Suprapubic skin (tissue), 4 donors: ENCODE data around the gene UBE4A. TPM values are rescaled to one million over a fixed set of nuclear protein-coding genes. Genes with fewer than 3 reads are reported as not detected.

Experiments
- DNase-seq, 2 donors: peaks; one replicate each; pipeline ENCODE4 v3.0.0-alpha.2; 2019; ENCODE audit warnings: low spot score in 2 of 2
- H3K27ac ChIP-seq: fragments of 200-600 bp; sonication (generic); one replicate; pipeline ENCODE4 v1.5.1; 2019
- H3K27me3 ChIP-seq: fragments of 200-600 bp; sonication (generic); one replicate; pipeline ENCODE4 v1.5.1; 2019
- H3K36me3 ChIP-seq: fragments of 200-600 bp; sonication (generic); one replicate; pipeline ENCODE4 v1.5.1; 2019
- H3K4me1 ChIP-seq: fragments of 200-600 bp; sonication (generic); one replicate; pipeline ENCODE4 v1.5.1; 2019
- H3K4me3 ChIP-seq: fragments of 200-600 bp; sonication (generic); one replicate; pipeline ENCODE4 v1.5.1; 2019; ENCODE audit warnings: mild to moderate bottlenecking
- H3K9me3 ChIP-seq: fragments of 200-600 bp; sonication (generic); one replicate; pipeline ENCODE4 v1.5.1; 2019
- EP300 ChIP-seq: sonication (generic); formaldehyde crosslinking; IDR thresholded peaks from one replicate; pipeline ENCODE4 v1.6.1; 2017; ENCODE audit warnings: antibody characterized with exemption
- POLR2A ChIP-seq, 2 donors: fragments of 450-650 bp; IDR thresholded peaks; one replicate each; pipeline ENCODE4 v1.6.1; 2017; ENCODE audit warnings: antibody characterized with exemption in 2 of 2, mild to moderate bottlenecking in 2 of 2, moderate library complexity in 2 of 2
- POLR2AphosphoS5 ChIP-seq, 3 donors: sonication (generic); formaldehyde crosslinking; IDR thresholded peaks; one replicate each; pipeline ENCODE4 v1.6.1; 2017; ENCODE audit warnings: antibody characterized with exemption in 3 of 3
- WGBS: methylation state at CpG from one replicate; pipeline ENCODE4 v1.1.5; 2018; 5-methylcytosine and 5-hydroxymethylcytosine counted together
- total RNA-seq, 4 donors: library from RNA; depleted of rRNA; stranded (reverse); fragments of >200 nt; gene quantifications; one replicate each; pipeline ENCODE4 v1.1.0, GENCODE V29; 2016
- TF ChIP-seq, protein P1 (sequence below), 2 donors: fragments of 200-600 bp in 1 of 2; fragments of 450-650 bp in 1 of 2; sonication (generic) in 1 of 2; IDR thresholded peaks; one replicate each; pipeline ENCODE4 v1.5.1; 2016 to 2019; ENCODE audit warnings: antibody characterized with exemption in 2 of 2, mild to moderate bottlenecking in 1 of 2, moderate library complexity in 1 of 2

The UBE4A gene, protein sequence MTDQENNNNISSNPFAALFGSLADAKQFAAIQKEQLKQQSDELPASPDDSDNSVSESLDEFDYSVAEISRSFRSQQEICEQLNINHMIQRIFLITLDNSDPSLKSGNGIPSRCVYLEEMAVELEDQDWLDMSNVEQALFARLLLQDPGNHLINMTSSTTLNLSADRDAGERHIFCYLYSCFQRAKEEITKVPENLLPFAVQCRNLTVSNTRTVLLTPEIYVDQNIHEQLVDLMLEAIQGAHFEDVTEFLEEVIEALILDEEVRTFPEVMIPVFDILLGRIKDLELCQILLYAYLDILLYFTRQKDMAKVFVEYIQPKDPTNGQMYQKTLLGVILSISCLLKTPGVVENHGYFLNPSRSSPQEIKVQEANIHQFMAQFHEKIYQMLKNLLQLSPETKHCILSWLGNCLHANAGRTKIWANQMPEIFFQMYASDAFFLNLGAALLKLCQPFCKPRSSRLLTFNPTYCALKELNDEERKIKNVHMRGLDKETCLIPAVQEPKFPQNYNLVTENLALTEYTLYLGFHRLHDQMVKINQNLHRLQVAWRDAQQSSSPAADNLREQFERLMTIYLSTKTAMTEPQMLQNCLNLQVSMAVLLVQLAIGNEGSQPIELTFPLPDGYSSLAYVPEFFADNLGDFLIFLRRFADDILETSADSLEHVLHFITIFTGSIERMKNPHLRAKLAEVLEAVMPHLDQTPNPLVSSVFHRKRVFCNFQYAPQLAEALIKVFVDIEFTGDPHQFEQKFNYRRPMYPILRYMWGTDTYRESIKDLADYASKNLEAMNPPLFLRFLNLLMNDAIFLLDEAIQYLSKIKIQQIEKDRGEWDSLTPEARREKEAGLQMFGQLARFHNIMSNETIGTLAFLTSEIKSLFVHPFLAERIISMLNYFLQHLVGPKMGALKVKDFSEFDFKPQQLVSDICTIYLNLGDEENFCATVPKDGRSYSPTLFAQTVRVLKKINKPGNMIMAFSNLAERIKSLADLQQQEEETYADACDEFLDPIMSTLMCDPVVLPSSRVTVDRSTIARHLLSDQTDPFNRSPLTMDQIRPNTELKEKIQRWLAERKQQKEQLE
- 10 to 100 TPM; 37.0 to 81.8 (median 50.4) TPM for total RNA-seq

DNA sequence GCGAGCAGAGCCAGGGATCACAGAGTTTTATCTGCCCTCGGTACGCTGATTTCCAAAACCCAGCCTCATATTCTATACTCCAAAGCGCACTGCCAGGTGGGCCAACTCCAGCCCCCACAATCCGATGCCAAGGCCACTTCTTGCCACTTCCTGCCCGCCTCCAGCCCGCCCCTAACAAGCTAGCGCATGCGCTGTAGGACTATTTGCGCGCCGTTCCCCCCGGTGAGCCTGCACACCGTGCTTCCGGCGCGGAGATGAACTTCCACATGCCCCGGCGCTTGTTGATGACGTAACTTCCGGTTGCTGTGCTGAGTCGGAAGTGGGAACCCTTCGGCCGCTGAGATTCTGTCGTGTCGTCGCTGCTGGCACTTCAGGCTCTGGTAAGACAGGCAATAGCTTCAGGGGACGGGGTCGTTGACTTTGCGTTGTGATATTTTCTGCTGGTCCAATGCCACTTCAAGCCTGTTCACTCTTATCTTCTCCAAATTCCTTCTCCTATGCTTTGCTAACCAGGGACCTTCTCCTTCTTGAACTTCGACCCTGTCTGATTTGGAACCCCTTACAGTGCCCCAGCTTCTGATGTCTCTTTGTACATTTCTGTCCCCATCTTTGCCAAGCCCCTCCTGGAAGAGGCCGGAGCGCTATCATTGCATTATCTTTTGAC is at the start of gene UBE4A:
Gene UBE4A, plus strand, starts transcription at position 306 of the 664 bp plus-strand sequence. CDS start 5,481 bp downstream, outside the sequence.
- TF ChIP-seq, protein P1, sequence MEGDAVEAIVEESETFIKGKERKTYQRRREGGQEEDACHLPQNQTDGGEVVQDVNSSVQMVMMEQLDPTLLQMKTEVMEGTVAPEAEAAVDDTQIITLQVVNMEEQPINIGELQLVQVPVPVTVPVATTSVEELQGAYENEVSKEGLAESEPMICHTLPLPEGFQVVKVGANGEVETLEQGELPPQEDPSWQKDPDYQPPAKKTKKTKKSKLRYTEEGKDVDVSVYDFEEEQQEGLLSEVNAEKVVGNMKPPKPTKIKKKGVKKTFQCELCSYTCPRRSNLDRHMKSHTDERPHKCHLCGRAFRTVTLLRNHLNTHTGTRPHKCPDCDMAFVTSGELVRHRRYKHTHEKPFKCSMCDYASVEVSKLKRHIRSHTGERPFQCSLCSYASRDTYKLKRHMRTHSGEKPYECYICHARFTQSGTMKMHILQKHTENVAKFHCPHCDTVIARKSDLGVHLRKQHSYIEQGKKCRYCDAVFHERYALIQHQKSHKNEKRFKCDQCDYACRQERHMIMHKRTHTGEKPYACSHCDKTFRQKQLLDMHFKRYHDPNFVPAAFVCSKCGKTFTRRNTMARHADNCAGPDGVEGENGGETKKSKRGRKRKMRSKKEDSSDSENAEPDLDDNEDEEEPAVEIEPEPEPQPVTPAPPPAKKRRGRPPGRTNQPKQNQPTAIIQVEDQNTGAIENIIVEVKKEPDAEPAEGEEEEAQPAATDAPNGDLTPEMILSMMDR (IDR thresholded peaks at IDR 0.05), result no peak
- TF ChIP-seq POLR2A (IDR thresholded peaks at IDR 0.05) (peak in 1 of 2 donors; percentile 77), POLR2AphosphoS5 (IDR thresholded peaks at IDR 0.05) (peak; percentile 14 to 93 (median 92)), EP300 (no peak)

DNA sequence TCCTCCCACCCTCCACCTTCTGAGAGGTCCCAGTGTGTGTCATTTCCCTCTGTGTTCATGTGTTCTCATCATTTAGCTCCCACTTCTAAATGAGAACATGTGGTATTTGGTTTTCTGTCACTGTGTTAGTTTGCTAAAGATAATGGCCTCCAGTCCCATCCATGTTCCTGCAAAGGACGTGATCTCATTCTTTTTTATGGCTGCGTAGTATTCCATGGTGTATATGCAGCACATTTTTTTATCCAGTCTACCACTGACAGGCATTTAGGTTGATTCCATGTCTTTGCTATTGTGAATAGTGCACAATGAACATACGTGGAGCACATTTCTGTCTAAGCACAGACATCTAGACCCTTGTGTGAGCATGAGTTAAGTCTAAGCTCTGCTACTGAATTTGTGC is 49.1 kb upstream of the UBE4A start:
- 94% methylated on average over 3 of the region's 3 CpGs for WGBS
- H3K27me3 ChIP-seq, result peaks cover 15% of the 10 kb centered on the region
- no peak for DNase-seq
- H3K9me3 ChIP-seq, result no peaks in the 10 kb centered on the region
- H3K4me3 ChIP-seq, result no peak overlapping the region
- H3K4me1 ChIP-seq, result peaks cover 1% of the 10 kb centered on the region
- TF ChIP-seq POLR2AphosphoS5 (IDR thresholded peaks at IDR 0.05) (no peak), EP300 (no peak), POLR2A (IDR thresholded peaks at IDR 0.05) (no peak)
- TF ChIP-seq, protein P1 (IDR thresholded peaks at IDR 0.05), result no peak
- H3K27ac ChIP-seq, result no peak overlapping the region
- no peaks in the 10 kb centered on the region for H3K36me3 ChIP-seq

More for the DNA sequence above, at the start of gene UBE4A:
- peak; percentile 97 to 98 for DNase-seq
- Histone ChIP-seq H3K27me3 (no peaks in the 10 kb centered on the region), H3K36me3 (no peaks in the 10 kb centered on the region), H3K9me3 (no peaks in the 10 kb centered on the region), H3K4me3 (peak within 1 kb of the TSS; percentile 89), H3K27ac (peak within 1 kb of the TSS; percentile 63), H3K4me1 (peaks cover 22% of the 10 kb centered on the region)
- 4% methylated on average over 32 of the region's 33 CpGs for WGBS

DNA sequence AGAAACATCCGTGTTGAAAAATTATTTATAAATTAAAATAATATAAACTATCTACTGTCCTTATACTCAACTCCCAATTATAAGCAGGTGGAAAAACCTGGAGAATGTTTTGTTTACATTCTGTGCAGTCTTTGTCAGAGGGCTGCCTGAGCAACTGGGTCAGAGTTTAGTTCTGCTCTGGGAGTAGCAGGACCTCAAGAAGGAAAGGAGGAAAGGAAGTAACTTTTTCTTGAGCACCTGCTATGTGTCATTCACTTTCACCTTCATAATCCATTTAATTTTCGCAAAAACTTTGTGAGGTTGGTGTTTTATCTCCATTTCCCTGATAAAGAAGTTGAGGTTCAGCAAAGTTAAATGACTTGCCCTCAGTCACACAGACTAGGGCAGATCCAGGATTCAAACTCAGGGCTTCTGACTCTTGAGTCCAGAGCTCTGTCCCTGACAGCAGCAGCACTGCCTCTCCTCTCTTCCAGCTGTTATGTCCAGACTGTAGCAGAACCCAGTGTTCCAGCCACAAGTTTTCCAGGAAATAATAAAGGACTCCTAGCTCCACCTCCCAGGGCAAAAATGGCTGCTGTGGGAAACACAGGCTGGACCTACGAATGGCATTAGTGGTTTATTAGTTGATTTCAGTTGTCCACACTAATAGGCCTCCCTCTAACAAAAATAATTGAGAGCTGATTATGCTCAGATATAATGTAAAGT is 48.5 kb upstream of the UBE4A start:
- Histone ChIP-seq H3K36me3 (no peaks in the 10 kb centered on the region), H3K27me3 (peaks cover 15% of the 10 kb centered on the region), H3K9me3 (no peaks in the 10 kb centered on the region), H3K4me1 (peaks cover 8% of the 10 kb centered on the region), H3K27ac (no peak overlapping the region), H3K4me3 (no peak overlapping the region)
- WGBS, result 80% methylated on average over 3 of the region's 3 CpGs
- DNase-seq, result no peak
- TF ChIP-seq EP300 (no peak), POLR2AphosphoS5 (IDR thresholded peaks at IDR 0.05) (no peak), POLR2A (IDR thresholded peaks at IDR 0.05) (no peak)
- TF ChIP-seq, protein P1 (IDR thresholded peaks at IDR 0.05), result no peak

DNA sequence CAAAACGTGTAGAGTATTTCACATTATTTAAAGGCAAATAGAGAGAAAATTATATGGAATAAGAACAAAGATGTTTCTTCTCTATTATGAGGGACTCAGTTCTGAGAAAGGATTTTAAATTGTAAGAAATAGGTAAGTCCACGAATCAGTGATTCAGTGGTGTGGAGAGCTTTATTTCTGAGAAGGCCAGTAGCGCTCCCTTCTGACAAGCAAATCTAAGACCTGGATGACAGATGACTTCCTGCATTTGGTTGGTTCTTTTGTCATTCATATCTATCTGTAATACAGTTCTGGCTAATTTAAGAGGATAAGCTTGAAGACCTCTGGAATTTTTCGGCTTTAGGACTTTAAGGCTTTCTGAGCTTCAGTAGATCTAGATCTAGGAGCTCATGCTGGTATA is 47.9 kb upstream of the UBE4A start:
- no peak for DNase-seq
- TF ChIP-seq, protein P1 (IDR thresholded peaks at IDR 0.05), result no peak
- no peak for TF ChIP-seq POLR2A (IDR thresholded peaks at IDR 0.05)
- TF ChIP-seq POLR2AphosphoS5 (IDR thresholded peaks at IDR 0.05), result no peak
- no peak for TF ChIP-seq EP300

More for the DNA sequence above, 47.9 kb upstream of the UBE4A start:
- Histone ChIP-seq H3K4me3 (no peak overlapping the region), H3K36me3 (no peaks in the 10 kb centered on the region), H3K27ac (no peak overlapping the region), H3K27me3 (peaks cover 15% of the 10 kb centered on the region), H3K4me1 (peaks cover 14% of the 10 kb centered on the region), H3K9me3 (no peaks in the 10 kb centered on the region)
- 68% methylated on average over 4 of the region's 4 CpGs for WGBS
